ENCODE data around the gene MRI1.

The MRI1 gene

GRCh38 chr19:13794757-13795589, 30.7 kb downstream of the MRI1 start, which contains the start of gene ZSWIM4:
Gene ZSWIM4, plus strand, starts transcription at chr19:13795443. Its CDS starts 206 bp downstream, at chr19:13795649.
- peak; percentile 88 to 90 for DNase-seq (ENCODE audit: low read depth in 2 of 2)

GRCh38 chr19:13795595-13796300, 31.4 kb downstream of the MRI1 start:
- no peak for DNase-seq (ENCODE audit: low read depth in 2 of 2)

DNA sequence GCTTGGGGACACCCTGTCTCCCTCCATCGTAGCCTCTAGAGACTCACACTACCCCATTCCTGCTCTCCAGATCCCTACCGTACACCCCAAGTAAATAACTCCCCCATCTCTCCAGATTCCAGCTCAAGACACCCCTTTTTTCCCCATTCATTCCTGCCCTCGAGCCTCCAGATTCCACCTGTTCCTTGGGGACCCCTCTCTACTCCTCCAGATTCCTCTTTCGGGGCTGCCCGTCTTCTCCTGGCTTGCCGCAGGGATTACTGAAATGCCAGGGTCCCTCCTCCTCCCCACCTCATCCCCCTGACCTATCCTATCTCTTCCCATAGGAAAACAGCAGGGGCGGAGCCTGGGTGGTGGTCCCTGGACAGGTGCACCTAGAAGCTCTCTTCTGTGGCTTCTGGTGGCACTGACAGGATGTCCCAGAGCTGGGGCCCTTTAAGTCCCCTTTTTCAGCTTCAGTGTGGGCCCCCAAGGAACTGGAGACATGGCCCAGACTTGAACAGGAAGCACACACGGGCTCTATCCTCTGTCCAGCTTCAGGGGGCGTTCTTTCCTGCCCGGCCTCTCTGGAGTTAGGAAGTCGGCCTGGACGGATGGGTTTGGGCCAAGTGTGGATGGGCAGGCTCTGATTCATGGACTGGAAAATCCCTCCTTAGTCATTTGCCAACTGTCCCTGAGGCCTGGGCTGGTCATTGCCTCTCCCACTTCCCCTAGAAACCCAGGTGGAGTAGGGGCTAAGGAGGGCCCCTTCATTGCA, 32.2 kb downstream of the MRI1 start:
- no peak for DNase-seq (ENCODE audit: low read depth in 2 of 2)

- no peak for DNase-seq (ENCODE audit: low read depth in 2 of 2)
Measured at GRCh38 chr19:13797058-13797440, 32.7 kb downstream of the MRI1 start.

DNA sequence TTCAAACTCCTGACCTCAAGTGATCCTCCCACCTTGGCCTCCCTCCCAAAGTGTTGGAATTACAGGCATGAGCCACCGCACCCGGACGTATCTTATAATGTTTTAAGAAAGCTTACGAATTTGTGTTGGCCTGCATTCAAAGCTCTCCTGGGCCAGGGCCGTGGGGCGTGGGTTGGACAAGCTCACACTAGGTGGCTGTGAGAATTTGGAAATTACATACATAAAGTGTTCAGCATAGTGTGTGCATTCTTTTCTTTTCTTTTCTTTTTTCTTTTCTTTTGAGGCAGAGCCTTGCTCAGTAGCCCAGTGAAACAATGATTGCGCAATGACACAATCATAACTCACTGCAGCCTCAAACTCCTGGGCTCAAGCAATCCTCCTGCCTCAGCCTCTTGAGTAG, 33.5 kb downstream of the MRI1 start:
- DNase-seq (ENCODE audit: low read depth in 2 of 2), result no peak

GRCh38 chr19:13799669-13800068, 35.3 kb downstream of the MRI1 start:
- DNase-seq (ENCODE audit: low read depth in 2 of 2), result no peak

DNA sequence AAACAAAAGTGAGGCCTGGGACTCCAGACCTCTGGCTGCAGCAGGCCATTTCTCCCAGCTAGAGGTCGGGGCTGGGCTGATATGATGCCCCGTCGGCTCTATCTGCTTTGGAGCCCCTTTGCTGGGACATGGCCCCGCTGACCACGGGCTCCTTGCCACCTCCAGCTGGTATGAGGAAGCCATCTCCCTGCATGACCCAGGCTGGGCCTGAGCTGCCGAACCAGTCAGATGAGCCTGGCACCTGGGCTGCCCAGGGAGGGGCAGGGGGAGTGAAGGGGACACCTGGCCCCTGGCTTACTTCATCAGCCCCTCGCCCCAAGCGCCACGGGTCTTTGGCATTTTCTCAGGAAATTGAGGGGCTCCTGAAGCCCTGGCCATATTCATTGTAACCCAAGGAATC, 38.7 kb downstream of the MRI1 start:
- no peak for DNase-seq (ENCODE audit: low read depth in 2 of 2)

- DNase-seq (ENCODE audit: low read depth in 2 of 2), result no peak
Measured at GRCh38 chr19:13804830-13805683, 40.7 kb downstream of the MRI1 start.

DNA sequence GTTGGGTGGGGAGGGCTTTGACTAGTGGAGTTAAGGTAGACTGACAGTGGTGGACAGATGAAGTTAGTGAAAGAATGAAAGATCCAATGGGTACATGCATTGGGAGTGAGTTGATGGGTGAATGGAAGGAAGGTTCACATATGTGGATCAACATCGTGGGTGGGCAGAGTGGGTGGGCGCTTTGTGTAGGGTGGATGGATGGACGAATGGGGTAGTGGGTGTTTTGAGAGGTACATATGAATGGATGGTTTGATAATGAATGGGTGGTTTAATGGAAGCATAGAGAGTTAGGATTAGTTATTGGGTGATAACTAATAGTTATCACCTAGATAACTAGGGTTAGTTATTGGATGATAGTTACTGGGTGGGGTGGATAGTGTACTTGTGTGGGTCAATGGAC, 42.4 kb downstream of the MRI1 start:
- DNase-seq (ENCODE audit: low read depth in 2 of 2), result no peak

- no peak for DNase-seq (ENCODE audit: low read depth in 2 of 2)
Measured at GRCh38 chr19:13807421-13808021, 43.2 kb downstream of the MRI1 start.

GRCh38 chr19:13808856-13809255, 44.5 kb downstream of the MRI1 start:
- no peak for DNase-seq (ENCODE audit: low read depth in 2 of 2)

DNA sequence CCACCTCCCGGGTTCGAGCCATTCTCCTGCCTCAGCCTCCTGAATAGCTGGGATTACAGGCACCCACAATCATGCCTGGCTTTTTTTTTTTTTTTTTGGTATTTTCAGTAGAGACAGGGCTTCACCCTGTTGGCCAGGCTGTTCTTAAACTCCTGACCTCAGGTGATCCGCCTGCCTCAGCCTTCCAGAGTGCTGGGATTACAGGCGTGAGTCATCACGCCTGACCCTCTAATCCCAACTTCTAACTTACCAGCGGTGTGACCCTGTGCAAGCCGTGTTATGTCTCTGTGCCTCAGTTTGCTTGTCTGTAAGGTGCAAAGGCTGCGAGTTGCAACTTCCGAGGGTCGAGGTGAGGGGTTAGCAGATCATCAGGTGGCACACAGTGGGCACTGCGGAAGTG, 48.2 kb downstream of the MRI1 start:
- no peak for DNase-seq (ENCODE audit: low read depth in 2 of 2)

GRCh38 chr19:13813147-13813546, 48.8 kb downstream of the MRI1 start:
- no peak for DNase-seq (ENCODE audit: low read depth in 2 of 2)

DNA sequence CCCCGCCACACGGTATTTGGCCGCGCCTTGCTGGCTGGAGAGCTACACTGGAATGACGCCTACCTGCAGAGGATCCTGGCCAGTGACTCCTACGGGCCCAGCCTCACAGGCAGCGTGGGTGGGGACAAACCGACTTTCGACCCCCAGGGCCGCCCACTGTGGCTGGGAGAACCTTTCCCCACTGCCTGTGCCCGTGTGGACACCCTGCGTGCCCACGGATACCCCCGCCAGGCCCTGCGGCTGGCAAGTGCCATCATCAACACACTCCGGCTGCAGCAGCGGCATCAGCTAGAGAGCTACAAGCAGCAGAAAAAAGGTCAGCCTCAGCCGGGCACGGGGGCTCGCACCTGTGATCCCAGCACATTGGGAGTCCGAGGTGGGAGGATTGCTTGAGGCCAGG, 50.2 kb downstream of the MRI1 start:
- no peak for DNase-seq (ENCODE audit: low read depth in 2 of 2)

GRCh38 chr19:13817018-13817614, 52.8 kb downstream of the MRI1 start:
- no peak for DNase-seq (ENCODE audit: low read depth in 2 of 2)

- DNase-seq (ENCODE audit: low read depth in 2 of 2), result no peak
Measured at GRCh38 chr19:13817615-13818371, 53.5 kb downstream of the MRI1 start.

DNA sequence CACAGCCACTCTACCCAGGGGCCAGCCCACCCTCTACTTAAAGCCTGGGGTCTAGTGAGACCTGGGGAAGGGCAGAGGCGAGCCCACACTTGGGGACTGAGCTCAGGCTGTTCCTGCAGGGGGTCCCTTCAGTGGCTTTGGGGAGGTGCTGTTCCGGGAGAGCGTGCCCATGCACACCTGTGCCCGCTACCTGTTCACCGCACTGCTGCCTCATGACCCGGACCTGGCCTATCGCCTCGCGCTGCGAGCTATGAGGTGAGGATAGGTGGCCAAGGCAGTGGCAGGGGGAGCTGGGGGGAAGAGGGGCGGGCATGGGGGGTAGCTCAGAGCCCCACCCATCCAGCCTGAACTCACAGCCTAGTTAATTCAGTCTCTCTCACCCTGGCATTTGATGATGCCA, 54.9 kb downstream of the MRI1 start:
- DNase-seq (ENCODE audit: low read depth in 2 of 2), result no peak

- no peak for DNase-seq (ENCODE audit: low read depth in 2 of 2)
Measured at GRCh38 chr19:13821292-13821691, 57.0 kb downstream of the MRI1 start.

GRCh38 chr19:13823256-13823655, 58.9 kb downstream of the MRI1 start:
- DNase-seq (ENCODE audit: low read depth in 2 of 2), result no peak

Data from stimulated activated CD8-positive, alpha-beta memory T cell treated with anti-CD3 and anti-CD28 coated beads, Interleukin-2, amount 100 ng/mL, for 1 hour (primary cell).